ENCODE measurements around the gene CACNA2D2. TPM values are rescaled to one million over a fixed set of nuclear protein-coding genes. Genes with fewer than 3 reads are reported as not detected.

The CACNA2D2 gene
- total RNA-seq, 1 experiment from 2014 or later: 27.7 TPM

DNA sequence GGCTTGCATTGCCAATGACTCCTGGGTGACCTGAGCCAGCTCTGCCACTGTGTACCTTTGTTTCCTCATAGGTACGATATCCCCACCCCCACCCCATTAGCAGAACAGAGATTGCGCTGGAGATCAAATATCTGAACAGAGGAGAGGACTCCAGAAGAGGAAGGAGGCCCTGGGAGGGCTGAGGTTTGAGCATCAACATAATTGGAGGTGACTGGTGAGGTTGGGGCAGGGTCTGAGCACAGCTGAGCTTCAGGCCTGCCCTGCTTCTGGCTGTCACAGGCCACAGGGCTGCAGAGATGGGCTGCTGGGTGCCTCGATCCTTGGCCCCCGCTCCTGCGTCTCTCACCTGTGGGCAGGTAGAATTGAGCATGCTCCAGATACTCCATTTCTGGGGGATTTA is 21.3 kb upstream of the CACNA2D2 start:
- Mint-ChIP-seq H3K27ac (peak overlapping the region in 1 of 3 experiments; percentile 64; a peak in 2 of 7 replicates), H3K36me3 (ENCODE audit: insufficient read depth in 1 of 3, low read depth in 3 of 3) (no peaks in the 10 kb centered on the region), H3K9me3 (no peaks in the 10 kb centered on the region; a peak in 1 of 5 replicates), H3K27me3 (ENCODE audit: low read depth) (peaks cover 6% of the 10 kb centered on the region), H3K4me3 (no peak overlapping the region), H3K4me1 (peaks cover 57 to 61% of the 10 kb centered on the region in 2 experiments)
- Histone ChIP-seq H3K27ac (ENCODE audit: insufficient read length, low read depth, low read length) (no peak overlapping the region), H2BK12ac (ENCODE audit: insufficient read length, low read depth, low read length) (no peak overlapping the region), H3K4ac (ENCODE audit: low read depth, low read length) (no peak overlapping the region), H3K56ac (ENCODE audit: insufficient read length, low read depth, low read length) (no peak overlapping the region), H4K5ac (ENCODE audit: insufficient read length, low read depth, low read length) (no peak overlapping the region), H4K8ac (replicated peaks; ENCODE audit: insufficient read length, low read depth, low read length) (no peak overlapping the region), H2BK15ac (ENCODE audit: low read depth, low read length) (no peak overlapping the region), H3K79me2 (ENCODE audit: insufficient read depth, low read length) (no peaks in the 10 kb centered on the region), H3K14ac (ENCODE audit: insufficient read depth, low read length) (no peak overlapping the region; the same call in 1 of the 2 replicates), H2BK20ac (ENCODE audit: low read depth, low read length, poor library complexity, severe bottlenecking) (no peak overlapping the region), H3K23ac (ENCODE audit: insufficient read length, low read depth, low read length) (no peak overlapping the region), H3K4me1 (ENCODE audit: insufficient read depth, low read length) (peaks cover 9% of the 10 kb centered on the region; the same call in 1 of the 2 replicates), H3K9ac (ENCODE audit: extremely low read depth, insufficient read length, low read length) (no peak overlapping the region), H3T11ph (ENCODE audit: low read length) (no peak overlapping the region), H2BK120ac (ENCODE audit: low read depth, low read length, poor library complexity, severe bottlenecking) (no peak overlapping the region), H3K4me2 (ENCODE audit: insufficient read depth, insufficient read length, low read length) (no peak overlapping the region), H2BK5ac (ENCODE audit: insufficient read length, low read length) (no peak overlapping the region), H3K27me3 (ENCODE audit: insufficient read depth, low read length) (no peaks in the 10 kb centered on the region), H4K20me1 (ENCODE audit: control insufficient read depth, insufficient read depth, insufficient read length) (peaks cover 2% of the 10 kb centered on the region), H3K9me3 (ENCODE audit: control insufficient read depth, low read depth, low read length) (no peaks in the 10 kb centered on the region), H4K91ac (ENCODE audit: insufficient read length, low read depth, low read length) (no peak overlapping the region), H3K18ac (ENCODE audit: insufficient read length, low read depth, low read length) (no peak overlapping the region), H3K79me1 (ENCODE audit: insufficient read depth, low read depth, low read length, poor library complexity, severe bottlenecking) (no peaks in the 10 kb centered on the region), H2AFZ (ENCODE audit: low read length) (no peak overlapping the region), H3K23me2 (ENCODE audit: insufficient read length, low read depth, low read length, poor library complexity, severe bottlenecking) (no peaks in the 10 kb centered on the region), H2AK5ac (ENCODE audit: insufficient read length, low read length) (no peak overlapping the region)
- TF ChIP-seq CTCF (conservative IDR thresholded peaks at IDR 0.05): no peak
- no CpG with 5 or more reads among the region's 5 CpGs for WGBS (ENCODE audit: extremely low coverage, insufficient read length, low lambda C conversion rate)
- no peak for DNase-seq
